NCI-H446 treated with DMSO at 0.1 percent for 48 hours (cell line): ENCODE data around the gene EHMT1.
"Not testable (repeated sequence)": the region's sequence is repeated elsewhere in the genome, so short reads cannot be mapped to it uniquely, and the experiment has no call there.

Source experiments
- DNase-seq: peaks from one replicate; lab custom pipeline; 2025; lab: John Stamatoyannopoulos, UW

Gene EHMT1

GRCh38 chr9:137809726-137810450 is 191.1 kb downstream of the EHMT1 start:
- not testable (repeated sequence) for DNase-seq

- no peak for DNase-seq
Observed at GRCh38 chr9:137811283-137811870, 192.6 kb downstream of the EHMT1 start.

GRCh38 chr9:137812356-137813023 is 193.7 kb downstream of the EHMT1 start:
- no peak for DNase-seq

GRCh38 chr9:137813167-137813566 is 194.4 kb downstream of the EHMT1 start:
- no peak for DNase-seq

GRCh38 chr9:137813651-137814415 is 195.0 kb downstream of the EHMT1 start:
- no peak for DNase-seq

- no peak for DNase-seq
Observed at GRCh38 chr9:137814436-137814835, 195.6 kb downstream of the EHMT1 start.

GRCh38 chr9:137814841-137815240 is 196.0 kb downstream of the EHMT1 start:
- DNase-seq: no peak

DNA sequence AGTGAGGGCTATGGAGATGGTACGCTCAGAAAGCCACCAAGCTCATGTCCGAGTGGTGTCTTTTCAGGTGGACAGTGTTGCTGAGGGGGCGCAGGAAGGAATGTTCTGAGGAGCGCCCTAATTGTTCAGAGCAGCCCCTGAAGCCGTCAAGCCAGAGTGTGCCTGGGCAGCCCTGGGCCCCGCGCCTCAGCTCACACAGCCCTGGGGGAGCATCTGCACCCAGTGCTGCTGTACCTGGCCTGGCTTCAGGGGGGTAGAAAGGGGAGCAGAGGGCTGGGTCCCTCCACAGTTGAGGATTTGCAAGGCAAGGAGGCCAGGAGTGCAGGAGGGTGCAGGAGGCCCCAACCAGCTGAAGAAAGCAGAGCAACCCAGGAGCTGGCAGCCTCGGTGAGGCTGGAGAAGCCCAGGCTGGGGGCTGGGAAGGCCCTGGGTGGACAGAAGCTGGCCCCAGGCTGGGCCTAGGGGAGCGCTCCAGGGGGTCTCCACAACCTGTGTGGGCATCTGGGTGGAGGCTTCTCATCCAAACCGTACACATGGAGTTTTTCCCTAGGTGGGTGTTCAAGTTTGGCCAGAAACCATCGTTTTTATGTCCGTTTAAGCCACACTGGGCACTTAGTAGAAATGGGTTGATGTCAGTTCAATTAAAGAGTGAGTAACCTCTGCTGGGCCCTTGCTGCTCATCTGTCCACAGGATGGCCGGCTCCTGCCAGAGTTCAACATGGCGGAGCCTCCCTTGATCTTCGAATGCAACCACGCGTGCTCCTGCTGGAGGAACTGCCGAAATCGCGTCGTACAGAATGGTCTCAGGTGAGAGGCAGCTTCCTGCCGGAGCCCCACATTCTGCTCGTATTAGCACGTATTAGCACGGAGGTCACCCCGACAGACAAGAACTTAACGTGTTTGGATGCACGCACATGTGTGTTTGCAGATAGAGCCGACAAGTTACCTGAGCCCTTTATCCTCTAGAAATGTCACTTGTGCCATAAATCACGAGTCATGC is 196.8 kb downstream of the EHMT1 start:
- DNase-seq: no peak

- DNase-seq: no peak
Observed at GRCh38 chr9:137816531-137817235, 197.9 kb downstream of the EHMT1 start.

- DNase-seq: no peak
Observed at GRCh38 chr9:137817236-137818200, 198.7 kb downstream of the EHMT1 start.

DNA sequence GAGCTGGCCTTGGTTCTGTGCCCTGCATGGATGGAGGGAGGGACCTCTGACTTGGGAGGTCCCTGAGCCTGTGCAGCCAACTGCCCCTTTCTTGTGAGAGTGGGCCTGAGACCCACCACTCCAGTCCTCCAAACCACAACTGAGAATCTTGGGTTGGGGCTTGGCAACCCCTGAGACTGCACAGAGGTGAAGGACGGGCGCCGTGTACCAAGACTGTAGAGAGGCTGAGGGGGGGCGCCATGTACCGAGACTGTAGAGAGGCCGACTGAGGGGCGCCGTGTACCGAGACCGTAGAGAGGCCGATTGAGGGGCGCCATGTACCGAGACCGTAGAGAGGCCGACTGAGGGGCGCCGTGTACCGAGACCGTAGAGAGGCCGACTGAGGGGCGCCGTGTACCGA is 199.5 kb downstream of the EHMT1 start:
- no peak for DNase-seq

GRCh38 chr9:137820161-137820855 is 201.5 kb downstream of the EHMT1 start:
- DNase-seq: no peak

DNA sequence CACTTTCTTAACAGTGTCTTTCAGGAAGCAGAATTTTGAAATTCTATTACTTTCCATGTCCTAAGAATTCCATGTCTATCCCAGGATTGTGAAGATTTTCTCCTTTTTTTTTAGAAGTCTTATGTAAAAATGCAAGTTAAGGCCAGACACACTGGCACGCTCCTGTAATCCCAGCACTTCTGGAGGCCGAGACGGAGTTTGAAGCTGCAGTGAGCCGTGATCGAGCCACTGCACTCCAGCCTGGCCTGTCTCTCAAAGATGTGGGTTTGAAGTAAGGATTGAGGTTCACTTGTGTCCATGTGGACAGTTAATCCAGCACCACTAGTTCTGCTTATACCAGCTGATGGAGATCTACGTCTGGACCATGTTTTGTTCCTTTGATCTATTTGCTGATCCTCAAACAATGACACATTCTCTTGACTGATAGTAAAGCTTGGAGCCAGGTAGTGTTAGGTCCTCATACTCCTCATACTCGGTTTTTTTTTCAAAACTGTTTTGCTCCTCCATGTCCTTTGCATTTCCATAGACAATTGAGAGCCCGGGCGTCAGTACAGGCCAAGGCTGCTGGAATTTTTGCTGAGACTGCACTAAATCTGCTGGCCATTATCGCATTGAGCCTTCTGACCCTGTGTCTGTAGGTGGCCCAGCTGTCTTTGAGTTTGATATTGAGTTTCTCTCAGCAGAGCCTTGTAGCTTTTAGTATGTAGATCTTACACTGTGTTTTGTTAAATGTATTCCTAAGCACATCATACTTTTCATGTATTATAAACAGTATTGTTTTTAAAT is 205.4 kb downstream of the EHMT1 start:
- no peak for DNase-seq

DNA sequence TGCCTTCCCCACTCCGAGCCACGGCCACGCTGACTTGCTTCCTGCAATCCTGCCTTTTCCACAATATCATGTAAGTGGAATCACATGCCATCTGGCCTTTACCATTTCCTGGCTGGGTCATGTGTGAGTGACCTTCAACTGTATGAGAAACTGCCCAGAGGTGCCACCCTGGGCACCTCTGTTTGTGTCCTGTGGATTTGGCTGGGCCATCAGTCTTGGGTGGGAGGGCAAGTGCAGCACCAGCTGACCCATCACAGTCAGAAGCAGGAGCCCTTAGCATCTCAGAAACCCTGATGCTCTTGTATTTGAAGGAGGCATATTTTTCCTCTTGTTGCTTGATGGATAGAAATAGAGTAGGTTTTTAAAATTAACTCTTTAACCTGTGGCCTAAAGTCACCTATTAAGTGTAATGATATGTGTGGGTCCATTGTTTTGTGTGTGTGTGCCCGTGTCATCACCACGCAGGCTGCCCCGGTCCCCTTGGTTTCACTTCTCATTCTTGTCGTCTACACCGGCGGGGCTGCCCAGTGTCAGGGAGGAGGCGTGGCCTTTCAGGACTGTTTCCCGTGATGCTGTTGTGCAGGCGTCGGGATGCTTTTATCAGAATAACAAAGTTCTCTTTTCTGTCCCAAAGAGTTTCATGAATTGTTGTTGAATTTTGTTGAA is 206.7 kb downstream of the EHMT1 start:
- DNase-seq: no peak

DNA sequence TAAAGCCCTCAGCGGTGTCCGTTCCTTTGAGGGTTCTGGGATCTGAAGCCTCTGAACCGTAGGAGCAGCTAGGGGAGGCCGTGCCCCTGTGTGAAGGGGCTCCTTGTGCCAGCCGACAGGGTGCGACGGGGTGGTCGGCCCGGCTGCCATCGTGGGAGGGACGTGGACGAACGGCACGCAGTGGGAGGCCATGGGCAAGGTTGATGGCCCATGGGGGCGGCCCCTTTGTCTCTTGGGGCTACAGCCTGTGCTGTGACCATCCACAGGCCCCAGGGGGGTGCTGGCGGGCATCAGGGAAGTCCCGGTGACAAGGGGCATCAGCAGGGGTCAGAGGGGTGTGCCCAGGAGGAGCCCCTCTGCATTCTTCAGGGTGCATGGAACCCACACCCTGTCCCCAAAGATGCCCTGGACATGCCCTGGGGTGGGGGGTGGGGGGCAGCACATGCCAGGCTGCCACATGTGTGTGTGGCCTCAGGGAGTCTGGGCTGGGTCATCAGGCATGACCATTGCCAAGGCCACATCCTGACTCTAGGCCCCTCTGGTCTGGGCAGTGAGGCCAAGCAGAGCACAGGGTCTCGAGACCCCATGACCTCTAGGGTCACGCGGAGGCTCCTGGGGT is 209.2 kb downstream of the EHMT1 start:
- DNase-seq: no peak

DNA sequence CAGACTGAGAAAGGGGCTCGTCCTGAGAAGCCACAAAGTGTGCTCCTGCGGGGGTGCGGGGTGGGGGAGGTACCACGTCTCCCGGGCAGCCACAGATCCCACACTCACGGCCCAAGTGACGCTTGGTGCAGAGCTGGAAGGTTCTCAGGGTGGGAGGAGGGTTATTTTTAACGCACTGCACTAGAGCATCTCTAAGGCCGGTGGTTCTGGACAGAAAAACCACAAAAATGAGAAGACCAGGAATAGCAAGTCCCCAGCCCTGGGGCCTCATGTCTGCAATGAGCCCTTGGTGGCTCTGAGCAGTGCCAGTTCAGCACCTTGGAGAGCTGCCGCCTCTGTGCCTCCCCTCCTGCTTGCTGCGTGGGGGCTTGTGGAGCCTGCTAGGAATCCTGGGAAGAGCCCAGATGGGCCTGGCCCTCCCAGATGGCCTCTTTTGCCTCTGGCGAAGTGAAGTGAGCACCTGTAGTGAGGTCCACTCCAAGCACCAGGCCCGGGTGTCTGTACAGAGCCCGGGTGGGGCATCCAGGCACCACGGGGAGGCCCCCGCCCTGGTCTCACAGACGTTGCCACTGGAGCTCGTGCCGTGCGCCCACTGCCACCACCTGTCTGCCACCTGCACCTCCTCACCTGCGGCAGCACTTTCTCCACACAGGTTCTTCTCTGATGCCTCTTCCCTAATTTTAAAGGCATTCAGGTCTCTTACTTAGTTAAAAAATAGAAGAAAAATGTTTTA is 209.9 kb downstream of the EHMT1 start:
- DNase-seq: no peak
